Urothelium cell line (cell line): Measurements from ENCODE around the gene CIROP.
"Not testable (repeated sequence)": the region's sequence is repeated elsewhere in the genome, so short reads cannot be mapped to it uniquely, and the experiment has no call there.

ENCODE experiments used
- DNase-seq: peaks from one replicate; pipeline ENCODE4 v3.0.0; 2011; ENCODE audit warnings: low spot score, mixed read lengths
- FAIRE-seq: peaks from 2 replicates; lab custom pipeline; 2011; peaks lifted over from hg19 to GRCh38; lab: Jason Lieb, UNC

The CIROP gene

DNA sequence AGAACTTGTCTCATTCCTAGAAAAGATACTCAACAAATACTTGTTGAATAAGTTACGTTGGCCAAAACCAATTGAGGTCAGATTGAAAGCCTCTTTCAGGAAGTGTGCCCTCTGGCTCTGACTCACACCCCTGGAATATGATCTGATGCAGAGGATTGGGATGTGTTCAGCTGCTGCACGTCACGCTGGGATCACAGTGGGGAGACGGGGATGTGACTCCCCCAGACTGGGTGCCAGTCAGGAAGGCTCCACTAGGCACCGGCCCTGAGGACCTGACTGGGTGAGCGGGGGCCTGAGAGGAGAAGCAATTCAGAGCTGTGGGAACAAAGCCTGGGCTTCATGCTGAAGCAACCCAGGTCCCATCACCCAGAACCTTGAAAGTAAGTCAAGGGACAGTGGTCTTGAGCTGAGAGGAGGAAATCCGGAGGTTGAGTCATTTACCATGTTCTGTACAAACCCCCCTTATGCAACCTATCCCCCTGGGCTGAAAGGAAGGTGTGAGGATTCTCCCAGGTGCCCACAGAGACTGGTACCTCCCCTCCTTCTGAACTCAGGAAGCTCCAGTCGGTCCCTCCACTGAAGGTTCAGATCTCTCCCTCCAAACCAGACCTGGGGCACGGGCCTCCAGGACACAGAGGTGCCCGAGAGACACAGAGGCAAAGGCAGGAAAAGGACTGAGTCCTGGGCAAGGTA is 10.4 kb upstream of the CIROP start:
- DNase-seq = peak; percentile 89
- FAIRE-seq = no peak

GRCh38 chr14:23114669-23115038 is 9.9 kb upstream of the CIROP start:
- DNase-seq (peak; percentile 30), FAIRE-seq (no peak)

DNA sequence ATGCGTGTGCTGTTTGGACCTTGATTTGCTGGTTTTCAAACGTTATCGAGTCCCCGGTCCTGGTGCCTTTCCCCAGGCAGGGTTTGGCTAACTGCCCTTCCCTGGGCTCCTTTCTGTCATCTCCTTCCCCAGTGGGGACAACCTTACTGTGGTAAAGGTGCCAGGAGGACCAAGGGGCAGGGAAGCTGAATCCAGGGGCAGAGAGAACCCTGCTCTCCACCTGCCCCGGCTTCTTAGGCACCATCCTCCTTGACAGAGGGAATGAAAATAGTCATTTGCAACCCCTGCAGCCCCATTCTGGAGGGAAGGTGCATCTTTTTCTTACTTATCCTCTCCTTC is 9.3 kb upstream of the CIROP start:
- DNase-seq (no peak), FAIRE-seq (no peak)

- DNase-seq (no peak), FAIRE-seq (no peak)
These were observed 8.8 kb upstream of the CIROP start for GRCh38 chr14:23113431-23114119.

GRCh38 chr14:23112359-23113178 is 7.8 kb upstream of the CIROP start:
- FAIRE-seq (no peak), DNase-seq (no peak)

- DNase-seq (no peak), FAIRE-seq (no peak)
These were observed 6.0 kb upstream of the CIROP start for GRCh38 chr14:23110579-23111365.

DNA sequence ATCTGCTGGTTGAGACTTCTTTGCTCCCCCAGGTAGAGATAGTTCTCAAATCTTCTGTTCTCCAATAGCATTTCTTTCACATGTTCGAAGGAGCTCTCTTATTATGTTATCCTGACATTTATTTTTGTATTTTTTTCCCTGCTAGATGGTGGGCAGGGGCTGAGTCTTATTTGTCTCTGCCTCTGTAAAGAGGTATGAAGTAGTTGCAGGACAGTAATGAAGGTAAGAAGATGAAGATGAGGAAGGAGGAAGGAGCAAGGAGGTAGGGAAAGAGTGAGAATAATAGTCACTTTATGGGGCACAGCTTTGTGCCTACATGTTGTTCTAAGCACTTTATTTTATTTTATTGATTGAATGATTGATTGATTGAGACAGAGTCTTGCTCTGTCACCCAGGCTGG is 5.0 kb upstream of the CIROP start:
- no peak for FAIRE-seq
- no peak for DNase-seq

DNA sequence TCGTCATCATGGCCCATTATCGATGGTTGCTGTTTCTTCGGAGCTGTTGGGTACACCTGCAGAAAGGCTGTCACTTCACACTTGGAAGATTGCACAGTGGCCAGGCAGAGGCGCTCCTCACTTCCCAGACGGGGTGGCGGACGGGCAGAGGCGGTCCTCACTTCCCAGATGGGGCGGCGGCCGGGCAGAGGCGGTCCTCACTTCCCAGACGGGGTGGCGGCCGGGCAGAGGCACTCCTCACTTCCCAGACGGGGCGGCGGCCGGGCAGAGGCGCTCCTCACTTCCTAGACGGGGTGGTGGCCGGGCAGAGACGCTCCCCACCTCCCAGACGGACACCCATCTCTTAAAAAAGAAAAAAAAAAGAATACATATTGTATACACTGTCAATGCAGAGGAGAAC is 3.4 kb upstream of the CIROP start:
- not testable (repeated sequence) for FAIRE-seq, DNase-seq

DNA sequence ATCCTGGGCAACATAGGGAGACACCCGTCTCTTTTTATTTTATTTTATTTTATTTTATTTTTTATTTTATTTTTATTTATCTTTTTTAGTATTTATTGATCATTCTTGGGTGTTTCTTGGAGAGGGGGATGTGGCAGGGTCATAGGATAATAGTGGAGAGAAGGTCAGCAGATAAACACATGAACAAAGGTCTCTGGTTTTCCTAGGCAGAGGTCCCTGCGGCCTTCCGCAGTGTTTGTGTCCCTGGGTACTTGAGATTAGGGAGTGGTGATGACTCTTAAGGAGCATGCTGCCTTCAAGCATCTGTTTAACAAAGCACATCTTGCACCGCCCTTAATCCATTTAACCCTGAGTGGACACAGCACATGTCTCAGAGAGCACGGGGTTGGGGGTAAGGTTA is 2.8 kb upstream of the CIROP start:
- FAIRE-seq, DNase-seq: not testable (repeated sequence)

- FAIRE-seq = no peak
- DNase-seq = no peak
These were observed 1.9 kb upstream of the CIROP start for GRCh38 chr14:23106747-23107045.

GRCh38 chr14:23105348-23105824 is 597 bp upstream of the CIROP start:
- DNase-seq = no peak
- FAIRE-seq = no peak

GRCh38 chr14:23104070-23104590 is 659 bp downstream of the CIROP start:
- DNase-seq (no peak), FAIRE-seq (no peak)

- FAIRE-seq (no peak), DNase-seq (no peak)
These were observed 1.2 kb downstream of the CIROP start for GRCh38 chr14:23103581-23103980.

DNA sequence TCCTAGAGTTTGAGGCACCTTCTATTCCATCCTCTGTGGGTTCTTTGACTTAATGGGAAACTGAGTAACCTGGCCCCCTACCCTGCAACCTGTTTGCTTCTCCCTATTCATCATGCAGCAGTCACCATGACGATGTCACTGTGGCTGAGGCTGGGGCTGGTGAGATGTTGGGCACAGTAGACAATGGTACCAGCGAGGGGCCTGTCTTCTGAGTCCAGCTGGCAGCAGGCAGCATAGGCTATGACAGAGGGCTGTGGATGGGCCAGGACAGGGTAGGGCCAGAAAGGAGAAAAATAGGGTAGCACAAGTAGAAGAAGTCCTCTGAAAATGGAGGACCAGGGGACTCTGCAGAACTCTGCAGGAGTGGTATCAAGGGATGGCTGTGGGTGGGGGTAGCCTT is 2.0 kb downstream of the CIROP start:
- no peak for DNase-seq
- no peak for FAIRE-seq

DNA sequence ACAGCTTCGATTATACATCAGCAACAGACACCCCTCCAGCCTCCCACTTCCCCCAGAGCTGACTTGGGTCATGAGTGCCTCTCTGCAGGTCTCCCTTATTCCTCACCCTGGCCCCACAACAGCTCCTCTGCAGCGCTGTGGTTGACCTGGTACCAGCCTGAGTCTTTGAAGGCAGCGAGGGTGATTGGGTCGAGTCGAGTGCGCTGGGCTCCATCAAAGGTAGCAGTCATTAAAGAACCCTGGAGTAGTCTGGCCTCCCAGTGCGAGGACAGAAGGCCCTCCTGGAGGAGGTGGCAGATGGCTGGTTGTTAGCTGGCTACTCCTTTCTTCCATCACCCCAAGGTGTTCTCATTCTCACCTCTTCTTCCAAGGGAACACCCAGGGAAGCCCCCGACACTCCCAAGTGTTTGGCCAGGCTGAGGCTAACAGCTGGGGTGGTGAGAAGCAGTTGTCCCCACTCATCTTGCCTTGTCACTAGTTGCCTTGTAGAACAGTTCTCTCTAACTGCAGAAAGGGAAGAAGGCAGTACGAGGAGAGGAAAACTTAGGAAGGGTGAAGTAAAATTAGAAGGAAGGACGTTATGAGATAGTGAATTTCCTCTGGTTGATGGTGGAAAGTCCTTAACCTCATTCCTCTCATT is 2.7 kb downstream of the CIROP start:
- DNase-seq = no peak
- FAIRE-seq = no peak

GRCh38 chr14:23101213-23101970 is 3.4 kb downstream of the CIROP start:
- no peak for FAIRE-seq
- DNase-seq = no peak

DNA sequence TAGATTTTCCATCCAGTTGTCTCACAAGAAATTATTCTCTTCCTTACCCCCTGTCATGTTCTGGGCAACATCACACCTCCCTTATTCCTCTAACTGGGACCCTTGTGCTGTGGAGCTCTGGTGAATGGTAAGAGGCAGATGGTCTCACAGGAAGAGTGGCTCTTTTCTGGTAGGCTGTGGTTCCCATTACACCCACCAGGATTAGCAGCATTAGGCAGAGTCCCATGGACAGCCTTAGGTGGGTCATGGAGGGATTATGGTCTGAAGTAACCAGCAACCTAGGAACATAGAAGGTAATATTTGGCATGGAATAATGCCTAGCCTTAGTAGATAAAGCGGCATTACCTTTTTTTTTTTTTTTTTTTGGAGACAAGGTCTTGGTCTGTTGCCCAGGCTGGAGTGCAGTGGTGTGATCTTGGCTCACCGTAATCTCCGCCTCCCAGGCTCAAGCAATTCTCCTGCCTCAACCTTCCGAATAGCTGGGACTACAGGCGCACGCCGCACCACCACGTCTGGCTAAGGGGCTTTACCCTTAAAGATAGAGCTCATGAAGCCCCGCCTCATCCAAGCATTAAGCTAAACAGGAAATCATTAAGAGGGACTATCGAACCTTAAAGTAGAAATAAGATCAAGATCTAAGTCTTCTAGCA is 5.5 kb downstream of the CIROP start:
- DNase-seq (no peak), FAIRE-seq (no peak)

DNA sequence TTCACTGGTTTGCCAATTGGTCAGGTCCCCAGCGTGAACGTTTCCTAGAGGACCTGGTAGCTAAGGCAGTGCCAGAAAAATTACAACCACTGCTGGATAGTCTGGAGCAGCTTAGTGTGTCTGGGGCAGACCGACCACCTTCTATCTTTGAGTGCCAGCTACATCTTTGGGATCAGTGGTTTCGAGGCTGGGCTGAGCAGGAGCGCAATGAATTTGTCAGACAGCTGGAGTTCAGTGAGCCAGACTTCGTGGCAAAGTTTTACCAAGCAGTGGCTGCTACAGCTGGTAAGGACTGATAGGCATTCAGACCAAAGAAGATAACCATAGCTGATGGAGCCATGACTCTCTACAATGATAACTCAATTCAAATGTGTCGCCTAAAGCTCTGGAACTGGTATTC is 7.0 kb downstream of the CIROP start:
- no peak for FAIRE-seq
- no peak for DNase-seq
